Epidermal melanocyte (primary cell): ENCODE data around the gene LTA.
A peak's percentile ranks its signal among the peaks of the same experiment; 100 is the strongest.
"Not testable (repeated sequence)": the region's sequence is repeated elsewhere in the genome, so short reads cannot be mapped to it uniquely, and the experiment has no call there.

ENCODE experiments used
- DNase-seq: peaks from one replicate; pipeline ENCODE4 v3.0.0; 2011; ENCODE audit warnings: low spot score; ENCODE audit not compliant: insufficient read length

Gene LTA

GRCh38 chr6:31541658-31542521 lies 30.2 kb upstream of the LTA start, which contains the start of gene DDX39B:
Gene DDX39B, minus strand, starts transcription at chr6:31542003. Its CDS starts 1,471 bp downstream, at chr6:31540532.
- peak; percentile 91 for DNase-seq

- DNase-seq = no peak
These were observed 28.4 kb upstream of the LTA start for GRCh38 chr6:31543639-31544038.

GRCh38 chr6:31544676-31545075 lies 27.4 kb upstream of the LTA start:
- DNase-seq = no peak

- DNase-seq = no peak
These were observed 26.8 kb upstream of the LTA start for GRCh38 chr6:31545291-31545690.

- no peak for DNase-seq
These were observed 25.6 kb upstream of the LTA start, which contains the start of gene ATP6V1G2 for GRCh38 chr6:31546339-31546957. Gene ATP6V1G2, minus strand, starts transcription at chr6:31546608. Its CDS starts 49 bp downstream, at chr6:31546559.

GRCh38 chr6:31546958-31547726 lies 24.9 kb upstream of the LTA start, which contains the start of gene NFKBIL1:
Gene NFKBIL1, plus strand, starts transcription at chr6:31547608. Its CDS starts 87 bp downstream, at chr6:31547695.
- DNase-seq = peak; percentile 85

GRCh38 chr6:31547727-31548543 lies 24.2 kb upstream of the LTA start:
- DNase-seq = no peak

- DNase-seq = no peak
These were observed 23.6 kb upstream of the LTA start for GRCh38 chr6:31548544-31548873.

GRCh38 chr6:31551371-31551770 lies 20.7 kb upstream of the LTA start:
- not testable (repeated sequence) for DNase-seq

- DNase-seq = no peak
These were observed 15.8 kb upstream of the LTA start for GRCh38 chr6:31556307-31556706.

GRCh38 chr6:31557443-31558317 lies 14.4 kb upstream of the LTA start:
- no peak for DNase-seq

GRCh38 chr6:31558318-31558625 lies 13.8 kb upstream of the LTA start:
- no peak for DNase-seq

- DNase-seq = no peak
These were observed 13.2 kb upstream of the LTA start for GRCh38 chr6:31558631-31559500.

GRCh38 chr6:31559606-31559957 lies 12.5 kb upstream of the LTA start:
- no peak for DNase-seq

GRCh38 chr6:31559958-31560696 lies 12.0 kb upstream of the LTA start:
- DNase-seq = no peak

GRCh38 chr6:31560697-31561058 lies 11.4 kb upstream of the LTA start:
- no peak for DNase-seq

GRCh38 chr6:31567531-31568370 lies 4.3 kb upstream of the LTA start:
- no peak for DNase-seq

GRCh38 chr6:31568537-31568961 lies 3.5 kb upstream of the LTA start:
- DNase-seq = no peak
